Psoas muscle (tissue), 8 donors: ENCODE results near the gene HMGN4. TPM values are rescaled to one million over a fixed set of nuclear protein-coding genes. Genes with fewer than 3 reads are reported as not detected.

Experiments used
- ATAC-seq, 4 donors: fragments of 200-7000 bp; cut with Tn5 transposase; one replicate each; pipeline ENCODE4 v1.9.1; 2020; ENCODE audit warnings: moderate library complexity in 3 of 4, mild to moderate bottlenecking in 2 of 4
- DNase-seq, 2 donors: peaks; one replicate each; pipeline ENCODE4 v3.0.0-alpha.2; 2020
- H3K27ac ChIP-seq: fragments of 200-600 bp; one replicate; pipeline ENCODE4 v1.8.0; 2022
- H3K27me3 ChIP-seq, 3 donors: fragments of 200-600 bp in 1 of 3; one replicate each; pipeline versions ENCODE4 v1.6.1 to v1.8.0; 2013 to 2022; ENCODE audit warnings: low read length in 2 of 3, mild to moderate bottlenecking in 2 of 3, moderate library complexity in 1 of 3; ENCODE audit not compliant: insufficient read depth in 3 of 3
- H3K36me3 ChIP-seq, 2 donors: fragments of 200-600 bp in 1 of 2; one replicate each; pipeline versions ENCODE4 v1.6.1 to v1.8.0; 2013 to 2022; ENCODE audit warnings: low read depth in 1 of 2, mild to moderate bottlenecking in 1 of 2, moderate library complexity in 1 of 2; ENCODE audit not compliant: insufficient read depth in 1 of 2
- H3K4me1 ChIP-seq: fragments of 200-600 bp; one replicate; pipeline ENCODE4 v1.8.0; 2022
- H3K4me3 ChIP-seq: fragments of 200-600 bp; one replicate; pipeline ENCODE4 v1.8.0; 2022; ENCODE audit warnings: mild to moderate bottlenecking
- H3K9me3 ChIP-seq: fragments of 200-600 bp; one replicate; pipeline ENCODE4 v1.8.0; 2022
- CTCF ChIP-seq: fragments of 200-600 bp; IDR thresholded peaks from one replicate; pipeline ENCODE4 v1.8.0; 2022; ENCODE audit warnings: antibody characterized with exemption
- WGBS, 3 donors: extraction: QIAGEN DNeasy Blood & Tissue Kit; methylation state at CpG; one replicate each; pipeline versions ENCODE4 v1.1.6 to v1.1.7; 2013; 5-methylcytosine and 5-hydroxymethylcytosine counted together
- intact Hi-C, 2 donors: fragments of 100-400 bp; cut with DNase I; formaldehyde crosslinking; loops; one replicate each; pipeline versions ENCODE4 v1.11.0 to v1.14.2; 2022
- long read RNA-seq, 2 donors: library from polyadenylated mRNA; unstranded; transcript quantifications; one replicate each; pipeline ENCODE4 v2.0.0, GENCODE V29; 2021
- polyA plus RNA-seq, 3 donors: library from polyadenylated mRNA; stranded (reverse); fragments of 200-250 nt; gene quantifications; one replicate each; pipeline ENCODE4 v1.2.3, GENCODE V29; 2013
- total RNA-seq, 4 donors: library from RNA; stranded (reverse); fragmentation: NEBNext Ultra II Directional in 2 of 4; extraction: Animal tissue kit (Norgen Biotek cat#: 25700) in 2 of 4; gene quantifications; one replicate each; pipeline versions ENCODE4 v1.2.1 to v1.2.4, GENCODE V29; 2021 to 2023
- donor health status: healthy with polysubstance abuse.
- donor health status: DM: no; HTN: no; CAD: no; lungs with moderate emphysema.
- donor health status: Bipolar disorder and iron deficiency.
- donor health status: healthy.
- donor health status: DM: yes; HTN: yes; CAD: no.
- donor health status: DM: no; HTN: no; CAD: no.
- donor health status: DM: no; HTN: no; CAD: no.
- donor health status: DM: yes; HTN: yes; CAD: no.

Gene HMGN4
- total RNA-seq = 10 to 100 TPM; 18.5 to 38.4 (median 27.8) TPM
- 10 to 100 TPM; 15.5 to 63.9 (median 43.9) TPM for polyA plus RNA-seq
- long read RNA-seq, donor 1, transcript HMGN4-201 (2 exons, 1,225 nt) = major isoform, 19 of 19 reads
- long read RNA-seq, donor 1, partial matches to known transcripts = 0 of 19 reads
- long read RNA-seq, donor 1, other reads (novel, unspliced or antisense) = 0 of 19 reads
- long read RNA-seq, donor 2, transcript HMGN4-201 (2 exons, 1,225 nt) = major isoform, 56 of 62 reads
- long read RNA-seq, donor 2, partial matches to known transcripts = 3 of 62 reads
- long read RNA-seq, donor 2, other reads (novel, unspliced or antisense) = 3 of 62 reads

- ATAC-seq (peak; percentile 81 to 86 (median 83)), DNase-seq (peak; percentile 84 to 91)
- intact Hi-C loops = loop anchor here in 1 of 2 donors (1.0 to 10.0 kb wide), 4 partner anchors 15 to 513 kb away; a partner anchor contains a TSS
- Histone ChIP-seq H3K36me3 (peaks cover 0 to 20% of the 10 kb centered on the region in 2 donors), H3K4me1 (peaks cover 24% of the 10 kb centered on the region), H3K27ac (peak within 1 kb of the TSS; percentile 86), H3K27me3 (no peaks in the 10 kb centered on the region), H3K4me3 (peak within 1 kb of the TSS; percentile 81), H3K9me3 (no peaks in the 10 kb centered on the region)
- WGBS, 3 donors = 0% methylated on average over 49 of the region's 49 CpGs
- no peak for TF ChIP-seq CTCF
Measured at GRCh38 chr6:26537846-26538571, at the start of gene HMGN4. TSS of gene HMGN4 (plus strand) at chr6:26538366. CDS start at chr6:26545207, 6,841 bp downstream.

- WGBS, 3 donors = 87 to 94% (median 90%) methylated on average over 8 of the region's 8 CpGs
- no peak for TF ChIP-seq CTCF
- Histone ChIP-seq H3K4me1 (no peaks in the 10 kb centered on the region), H3K27ac (no peak overlapping the region), H3K36me3 (no peaks in the 10 kb centered on the region), H3K4me3 (no peak overlapping the region), H3K27me3 (no peaks in the 10 kb centered on the region), H3K9me3 (peaks cover 3% of the 10 kb centered on the region)
- no peak for ATAC-seq
- intact Hi-C loops = no loop called here
- DNase-seq = no peak
Measured at GRCh38 chr6:26489996-26490964, 47.9 kb upstream of the HMGN4 start.

- Histone ChIP-seq H3K27ac (no peak overlapping the region), H3K4me1 (no peaks in the 10 kb centered on the region), H3K36me3 (no peaks in the 10 kb centered on the region), H3K27me3 (no peaks in the 10 kb centered on the region), H3K9me3 (peaks cover 3% of the 10 kb centered on the region), H3K4me3 (no peak overlapping the region)
- intact Hi-C loops = no loop called here
- WGBS, 3 donors = 73 to 79% (median 74%) methylated on average over 5 of the region's 5 CpGs
- no peak for TF ChIP-seq CTCF
- ATAC-seq (no peak), DNase-seq (no peak)
Measured at GRCh38 chr6:26491604-26492003, 46.6 kb upstream of the HMGN4 start.

GRCh38 chr6:26493258-26493657, 44.9 kb upstream of the HMGN4 start:
- no peak for TF ChIP-seq CTCF
- 72 to 85% (median 77%) methylated on average over 2 of the region's 2 CpGs for WGBS, 3 donors
- no peaks in the 10 kb centered on the region for H3K36me3 ChIP-seq
- ATAC-seq = no peak
- H3K27me3 ChIP-seq = no peaks in the 10 kb centered on the region
- H3K4me3 ChIP-seq = no peak overlapping the region
- intact Hi-C loops = no loop called here
- H3K9me3 ChIP-seq = no peaks in the 10 kb centered on the region
- H3K27ac ChIP-seq = no peak overlapping the region
- no peak for DNase-seq
- H3K4me1 ChIP-seq = no peaks in the 10 kb centered on the region
